Cardiac fibroblast (primary cell): ENCODE results near the gene STX7.

ENCODE experiments used
- DNase-seq, 2 donors: peaks; one replicate each; pipeline versions ENCODE4 v3.0.0 to v3.0.0-alpha.2; 2010; ENCODE audit warnings: low read depth in 2 of 2
- H3K4me3 ChIP-seq, 2 donors: replicated peaks in 1 of 2; 1 replicate in 1 of 2; 2 replicates in 1 of 2; pipeline ENCODE4 v1.5.1; 2011; ENCODE audit warnings: low read depth in 2 of 2, low read length in 2 of 2, mild to moderate bottlenecking in 2 of 2, moderate library complexity in 1 of 2
- TF ChIP-seq, protein P1 (sequence below): IDR thresholded peaks from one replicate; pipeline ENCODE4 v1.5.1; 2011; ENCODE audit warnings: low read depth, mild to moderate bottlenecking, low read length, inconsistent platforms

The STX7 gene

DNA sequence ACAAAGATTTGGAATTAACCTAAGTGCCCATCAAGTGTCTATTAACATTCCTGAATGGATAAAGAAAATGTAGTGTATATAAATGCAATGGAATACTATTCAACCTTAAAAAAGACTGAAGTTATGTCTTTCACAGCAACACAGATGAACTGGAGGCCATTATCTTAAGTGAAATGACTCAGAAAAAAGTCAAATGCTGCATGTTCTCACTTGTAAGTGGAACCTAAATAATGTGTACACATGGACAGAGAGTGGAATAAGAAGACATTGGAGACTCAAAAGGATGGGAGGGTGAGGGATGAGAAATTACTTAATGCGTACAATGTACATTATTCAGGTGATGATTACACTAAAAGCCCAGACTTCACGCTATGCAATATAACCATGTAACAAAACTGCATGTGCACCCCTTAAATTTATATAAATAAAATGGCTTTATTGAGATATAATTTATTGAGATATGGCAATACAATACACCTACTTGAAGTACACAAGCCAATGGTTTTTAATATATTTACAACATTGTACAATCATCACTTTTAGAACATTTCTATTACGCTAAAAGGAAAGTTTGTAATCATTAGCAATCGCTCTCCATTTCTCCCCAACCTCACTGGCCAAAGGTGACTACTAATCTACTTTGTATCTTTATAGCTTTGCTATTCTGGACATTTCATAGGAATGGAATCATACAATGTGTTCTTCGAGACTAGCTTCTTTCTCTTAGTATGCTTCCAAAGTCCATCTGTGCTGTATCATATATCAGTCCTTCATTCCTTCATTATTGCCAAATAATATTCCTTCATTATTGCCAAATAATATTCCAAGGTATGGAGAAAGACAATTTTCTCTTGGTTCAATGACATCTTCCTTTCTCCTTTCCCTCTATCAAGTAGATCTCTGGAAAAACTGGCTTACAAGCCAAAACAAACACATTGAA, 5.8 kb downstream of the STX7 start:
- DNase-seq: no peak
- H3K4me3 ChIP-seq: no peak overlapping the region
- TF ChIP-seq, protein P1, sequence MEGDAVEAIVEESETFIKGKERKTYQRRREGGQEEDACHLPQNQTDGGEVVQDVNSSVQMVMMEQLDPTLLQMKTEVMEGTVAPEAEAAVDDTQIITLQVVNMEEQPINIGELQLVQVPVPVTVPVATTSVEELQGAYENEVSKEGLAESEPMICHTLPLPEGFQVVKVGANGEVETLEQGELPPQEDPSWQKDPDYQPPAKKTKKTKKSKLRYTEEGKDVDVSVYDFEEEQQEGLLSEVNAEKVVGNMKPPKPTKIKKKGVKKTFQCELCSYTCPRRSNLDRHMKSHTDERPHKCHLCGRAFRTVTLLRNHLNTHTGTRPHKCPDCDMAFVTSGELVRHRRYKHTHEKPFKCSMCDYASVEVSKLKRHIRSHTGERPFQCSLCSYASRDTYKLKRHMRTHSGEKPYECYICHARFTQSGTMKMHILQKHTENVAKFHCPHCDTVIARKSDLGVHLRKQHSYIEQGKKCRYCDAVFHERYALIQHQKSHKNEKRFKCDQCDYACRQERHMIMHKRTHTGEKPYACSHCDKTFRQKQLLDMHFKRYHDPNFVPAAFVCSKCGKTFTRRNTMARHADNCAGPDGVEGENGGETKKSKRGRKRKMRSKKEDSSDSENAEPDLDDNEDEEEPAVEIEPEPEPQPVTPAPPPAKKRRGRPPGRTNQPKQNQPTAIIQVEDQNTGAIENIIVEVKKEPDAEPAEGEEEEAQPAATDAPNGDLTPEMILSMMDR: no peak

DNA sequence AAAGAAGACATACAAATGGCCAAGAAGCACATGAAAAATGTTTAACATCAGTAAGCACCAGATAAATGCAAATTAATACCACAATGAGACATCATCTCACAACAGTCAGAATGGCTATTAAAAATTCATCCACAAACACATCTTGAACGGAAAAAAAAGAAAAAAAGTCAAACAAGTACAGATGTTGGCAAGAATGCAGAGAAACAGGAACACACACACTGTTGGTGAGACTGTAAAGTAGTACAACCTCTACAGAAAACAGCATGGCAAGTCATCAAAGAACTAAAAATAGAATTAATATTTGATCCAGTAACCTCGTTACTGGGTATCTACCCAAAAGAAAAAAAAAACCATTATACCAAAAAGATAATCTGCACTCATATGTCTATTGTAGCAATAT, 6.5 kb downstream of the STX7 start:
- no peak for DNase-seq
- no peak overlapping the region for H3K4me3 ChIP-seq
- TF ChIP-seq, protein P1: no peak

DNA sequence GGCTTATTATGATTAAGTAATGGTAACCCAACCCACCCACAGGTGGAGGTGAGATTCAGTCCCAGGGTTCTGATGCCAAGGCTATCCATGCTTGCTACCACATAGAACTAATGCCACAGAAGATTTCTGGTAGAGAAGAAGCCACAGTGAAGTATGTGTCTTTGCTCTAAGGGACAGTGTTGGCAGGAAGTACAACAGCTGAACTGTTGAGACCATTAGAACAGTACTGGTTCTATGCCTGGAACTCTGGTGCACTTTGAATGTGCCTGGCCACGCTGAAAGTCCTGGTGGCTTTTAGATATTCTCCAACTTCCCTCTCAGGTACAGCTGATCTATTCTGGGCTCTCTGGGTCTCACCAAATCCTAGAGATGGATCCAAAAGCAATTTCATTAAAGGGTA, 7.8 kb downstream of the STX7 start:
- DNase-seq: no peak
- TF ChIP-seq, protein P1: no peak
- H3K4me3 ChIP-seq: no peak overlapping the region

DNA sequence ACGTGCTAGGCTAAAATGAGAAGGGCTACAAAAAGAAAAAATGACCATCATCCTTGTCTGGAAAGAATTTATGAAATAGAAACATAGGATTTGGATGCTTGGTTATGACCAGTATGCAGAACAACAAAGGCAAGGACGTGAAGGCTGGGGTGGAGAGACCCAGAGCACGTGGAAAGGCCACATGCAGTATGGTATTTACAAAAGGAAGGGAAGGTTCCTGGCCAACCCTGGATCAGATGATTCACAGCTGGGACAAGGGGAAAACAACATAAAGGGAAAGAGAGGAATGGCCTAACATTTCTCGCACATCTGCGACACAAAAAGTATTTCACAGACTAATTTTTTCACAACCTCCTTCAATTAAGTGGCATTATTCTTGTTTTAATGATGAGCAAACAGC, 8.2 kb downstream of the STX7 start:
- H3K4me3 ChIP-seq: no peak overlapping the region
- DNase-seq: no peak
- TF ChIP-seq, protein P1: no peak

DNA sequence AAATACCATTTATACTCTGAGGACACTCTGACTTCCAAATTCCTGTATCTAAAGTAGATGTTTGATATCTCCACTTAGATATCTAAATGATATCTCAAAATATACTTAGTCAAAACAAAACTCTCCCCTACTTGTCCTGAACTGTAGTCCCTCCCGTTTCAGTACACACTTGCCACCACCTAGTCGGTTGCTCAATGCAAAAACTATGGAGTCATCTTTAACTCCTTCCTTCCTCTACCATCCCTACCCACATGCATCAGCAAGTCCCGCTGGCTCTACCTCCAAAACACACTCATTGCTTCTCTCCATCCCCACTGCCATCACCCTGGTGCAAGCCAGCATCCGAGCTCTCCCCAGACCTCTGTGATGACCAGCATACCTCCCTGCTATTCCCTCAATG, 13.2 kb downstream of the STX7 start:
- no peak for DNase-seq
- no peak overlapping the region for H3K4me3 ChIP-seq
- TF ChIP-seq, protein P1: no peak

DNA sequence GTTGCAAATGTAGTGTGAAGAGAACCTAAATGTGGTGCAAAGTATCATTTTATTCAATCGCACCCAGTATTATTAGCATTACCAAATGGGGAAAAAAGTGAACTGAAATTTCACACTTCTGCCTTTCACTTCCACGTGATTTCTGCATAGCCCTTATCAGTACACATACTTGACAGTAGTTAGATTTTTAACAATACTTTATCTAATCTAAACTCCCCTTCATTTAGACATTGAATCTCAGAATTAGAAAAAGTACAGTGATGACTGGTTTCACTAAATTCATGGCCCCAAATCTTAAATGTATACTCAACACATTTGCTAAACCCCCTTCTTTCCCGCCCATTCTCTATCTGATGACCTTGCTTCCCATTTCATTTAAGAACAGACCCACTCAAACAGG, 14.3 kb downstream of the STX7 start:
- no peak overlapping the region for H3K4me3 ChIP-seq
- DNase-seq: no peak
- TF ChIP-seq, protein P1: no peak
